OCI-LY7 (cell line): ENCODE results near the gene HCK.

Source experiments
- EZH2phosphoT487 ChIP-seq: fragments of 200-600 bp; sonication (generic); IDR thresholded peaks from 2 replicates; pipeline ENCODE4 v1.6.1; 2018; ENCODE audit warnings: low read depth, borderline replicate concordance, mild to moderate bottlenecking, mixed run types, antibody characterized with exemption, low read length, moderate library complexity, mixed read lengths
- TF ChIP-seq, protein P1 (sequence below): fragments of 200-600 bp; sonication (generic); conservative IDR thresholded peaks from 2 replicates; pipeline ENCODE4 v1.5.1; 2014; ENCODE audit warnings: mild to moderate bottlenecking, antibody characterized with exemption, low read length, moderate library complexity, mixed read lengths

DNA sequence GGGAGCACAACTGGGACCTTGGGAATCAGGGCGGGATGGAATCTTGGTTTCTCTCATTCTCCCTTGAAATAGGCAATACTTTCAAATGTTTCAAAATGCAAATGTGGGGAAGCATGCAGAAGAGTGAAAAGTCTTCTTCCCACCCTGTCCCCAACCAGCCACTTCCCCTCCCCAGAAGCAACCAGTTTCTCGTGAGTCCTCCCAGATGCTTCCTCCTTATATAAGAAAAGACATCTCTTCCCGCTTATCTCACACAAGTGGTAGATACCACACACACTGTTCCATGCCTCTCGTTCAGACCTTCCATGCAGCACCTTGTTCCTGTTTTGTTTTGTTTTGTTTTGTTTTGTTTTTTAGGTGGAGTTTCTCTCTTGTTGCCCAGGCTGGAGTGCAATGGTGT, 25.1 kb downstream of the HCK start:
- TF ChIP-seq, protein P1, sequence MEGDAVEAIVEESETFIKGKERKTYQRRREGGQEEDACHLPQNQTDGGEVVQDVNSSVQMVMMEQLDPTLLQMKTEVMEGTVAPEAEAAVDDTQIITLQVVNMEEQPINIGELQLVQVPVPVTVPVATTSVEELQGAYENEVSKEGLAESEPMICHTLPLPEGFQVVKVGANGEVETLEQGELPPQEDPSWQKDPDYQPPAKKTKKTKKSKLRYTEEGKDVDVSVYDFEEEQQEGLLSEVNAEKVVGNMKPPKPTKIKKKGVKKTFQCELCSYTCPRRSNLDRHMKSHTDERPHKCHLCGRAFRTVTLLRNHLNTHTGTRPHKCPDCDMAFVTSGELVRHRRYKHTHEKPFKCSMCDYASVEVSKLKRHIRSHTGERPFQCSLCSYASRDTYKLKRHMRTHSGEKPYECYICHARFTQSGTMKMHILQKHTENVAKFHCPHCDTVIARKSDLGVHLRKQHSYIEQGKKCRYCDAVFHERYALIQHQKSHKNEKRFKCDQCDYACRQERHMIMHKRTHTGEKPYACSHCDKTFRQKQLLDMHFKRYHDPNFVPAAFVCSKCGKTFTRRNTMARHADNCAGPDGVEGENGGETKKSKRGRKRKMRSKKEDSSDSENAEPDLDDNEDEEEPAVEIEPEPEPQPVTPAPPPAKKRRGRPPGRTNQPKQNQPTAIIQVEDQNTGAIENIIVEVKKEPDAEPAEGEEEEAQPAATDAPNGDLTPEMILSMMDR: no peak
- TF ChIP-seq EZH2phosphoT487: no peak
